Ectodermal cell (in vitro differentiated cells): ENCODE data around the gene IFITM1. TPM values are rescaled to one million over a fixed set of nuclear protein-coding genes. Genes with fewer than 3 reads are reported as not detected.
"Not testable (repeated sequence)": the region's sequence is repeated elsewhere in the genome, so short reads cannot be mapped to it uniquely, and the experiment has no call there.

ENCODE experiments used
- H3K27ac ChIP-seq: 2 replicates; pipeline ENCODE4 v1.7.0; 2013; ENCODE audit warnings: mild to moderate bottlenecking, low read depth, low read length; ENCODE audit not compliant: insufficient read depth, poor library complexity, severe bottlenecking
- H3K27me3 ChIP-seq: 2 replicates; pipeline ENCODE4 v1.7.0; 2013; ENCODE audit warnings: mild to moderate bottlenecking, low read length; ENCODE audit not compliant: insufficient read depth, control insufficient read depth, poor library complexity, severe bottlenecking
- H3K36me3 ChIP-seq: one replicate; pipeline ENCODE4 v1.7.0; 2013; ENCODE audit warnings: low read length; ENCODE audit not compliant: control insufficient read depth, insufficient read depth
- H3K4me1 ChIP-seq: one replicate; pipeline ENCODE4 v1.7.0; 2013; ENCODE audit warnings: low read length; ENCODE audit not compliant: control insufficient read depth, insufficient read depth
- H3K4me3 ChIP-seq: 2 replicates; pipeline ENCODE4 v1.7.0; 2013; ENCODE audit warnings: low read depth, low read length, control low read depth; ENCODE audit not compliant: insufficient read depth
- H3K9me3 ChIP-seq: 2 replicates; pipeline ENCODE4 v1.7.0; 2013; ENCODE audit warnings: mild to moderate bottlenecking, low read length, moderate library complexity; ENCODE audit not compliant: control insufficient read depth
- WGBS, 2 experiments: methylation state at CpG; one replicate each; pipeline ENCODE4 v1.1.7; 2013; ENCODE audit warnings: missing lambda C conversion rate in 2 of 2; 5-methylcytosine and 5-hydroxymethylcytosine counted together
- polyA plus RNA-seq, 4 experiments: library from polyadenylated mRNA; stranded (reverse); fragments of 50-300 nt; gene quantifications; one replicate each; pipeline ENCODE4 v1.2.3, GENCODE V29; 2013

The IFITM1 gene
- polyA plus RNA-seq (2013, experiment 1 of 4): 30.5 TPM
- 32.4 TPM for polyA plus RNA-seq (2013, experiment 2 of 4)
- 43.7 TPM for polyA plus RNA-seq (2013, experiment 3 of 4)
- 50.2 TPM for polyA plus RNA-seq (2013, experiment 4 of 4)

GRCh38 chr11:313787-314553 is at the start of gene IFITM1:
Gene IFITM1, plus strand, starts transcription at chr11:314040. Its CDS starts 131 bp downstream, at chr11:314171.
- Histone ChIP-seq H3K9me3 (no peaks in the 10 kb centered on the region), H3K27me3 (peaks cover 57% of the 10 kb centered on the region), H3K27ac (no peak within 1 kb of the TSS), H3K4me1 (peaks cover 40% of the 10 kb centered on the region), H3K4me3 (peak within 1 kb of the TSS; percentile 28), H3K36me3 (no peaks in the 10 kb centered on the region)
- 9 to 13% methylated on average over 18 of the region's 18 CpGs for WGBS, 2 experiments

DNA sequence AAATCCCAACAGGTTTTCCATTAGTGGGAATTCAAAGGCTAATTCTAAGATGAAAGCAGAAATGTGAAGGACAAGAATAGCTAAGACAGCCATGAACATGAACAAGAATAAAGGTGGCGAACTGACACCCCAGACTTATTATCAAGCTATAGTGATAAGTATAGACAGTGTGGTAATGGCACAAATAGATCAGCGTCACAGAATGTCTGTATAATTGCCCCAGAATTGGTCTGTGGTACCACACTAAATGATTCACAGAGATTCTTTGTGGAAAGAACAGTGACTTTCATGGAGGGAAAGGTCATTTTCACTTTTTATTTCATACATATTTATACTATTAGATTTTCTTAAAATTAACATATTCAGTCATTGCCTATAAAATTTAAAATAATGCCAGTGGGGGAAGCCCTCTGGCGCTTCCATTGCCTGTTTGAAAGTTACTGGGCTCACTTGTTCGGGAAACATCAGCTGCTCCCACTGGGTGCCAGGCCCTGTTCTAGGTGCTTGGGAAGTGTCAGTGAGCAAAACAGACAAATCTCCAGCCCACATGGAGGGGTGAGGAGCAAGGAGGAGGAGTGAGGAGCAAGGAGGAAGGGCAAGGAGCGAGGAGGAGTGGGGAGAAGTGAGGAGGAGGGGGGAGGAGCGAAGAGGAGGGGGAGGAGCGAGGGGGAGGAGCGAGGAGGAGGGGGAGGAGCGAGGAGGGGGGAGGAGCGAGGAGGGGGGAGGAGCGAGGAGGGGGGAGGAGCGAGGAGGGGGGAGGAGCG is 47.0 kb upstream of the IFITM1 start:
- no peaks in the 10 kb centered on the region for H3K27me3 ChIP-seq
- no peaks in the 10 kb centered on the region for H3K4me1 ChIP-seq
- H3K36me3 ChIP-seq: no peaks in the 10 kb centered on the region
- no peak overlapping the region for H3K4me3 ChIP-seq
- WGBS, 2 experiments: 98 to 99% methylated on average over 4 of the region's 13 CpGs
- H3K9me3 ChIP-seq: no peaks in the 10 kb centered on the region
- no peak overlapping the region for H3K27ac ChIP-seq

DNA sequence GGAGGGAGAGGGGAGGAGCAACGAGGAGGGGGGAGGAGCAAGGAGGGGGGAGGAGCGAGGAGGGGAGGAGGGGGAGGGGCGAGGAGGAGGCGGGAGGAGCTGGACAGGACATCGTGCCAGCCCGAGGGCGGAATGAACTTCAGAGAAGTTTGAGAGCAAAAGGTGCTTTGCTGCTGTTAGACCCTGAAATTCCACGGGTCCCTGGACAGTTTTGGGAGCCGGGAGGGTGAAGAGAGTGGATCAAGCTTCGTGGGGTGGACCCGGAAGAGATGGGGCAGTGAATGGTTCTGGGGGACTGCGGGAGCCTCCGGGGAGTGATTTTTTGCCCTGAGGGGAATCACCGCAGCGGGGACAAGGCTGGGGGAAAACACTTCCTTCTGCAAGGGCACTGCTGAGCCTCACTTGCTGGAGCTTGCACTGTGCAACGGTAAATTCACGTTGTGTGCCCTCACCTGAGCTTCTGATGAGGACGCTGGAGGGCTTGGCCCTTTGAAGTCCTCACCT is 46.3 kb upstream of the IFITM1 start:
- H3K36me3 ChIP-seq: no peaks in the 10 kb centered on the region
- WGBS, 2 experiments: 83% methylated on average over 17 of the region's 18 CpGs
- H3K27me3 ChIP-seq: no peaks in the 10 kb centered on the region
- no peak overlapping the region for H3K27ac ChIP-seq
- no peak overlapping the region for H3K4me3 ChIP-seq
- H3K4me1 ChIP-seq: no peaks in the 10 kb centered on the region
- no peaks in the 10 kb centered on the region for H3K9me3 ChIP-seq

DNA sequence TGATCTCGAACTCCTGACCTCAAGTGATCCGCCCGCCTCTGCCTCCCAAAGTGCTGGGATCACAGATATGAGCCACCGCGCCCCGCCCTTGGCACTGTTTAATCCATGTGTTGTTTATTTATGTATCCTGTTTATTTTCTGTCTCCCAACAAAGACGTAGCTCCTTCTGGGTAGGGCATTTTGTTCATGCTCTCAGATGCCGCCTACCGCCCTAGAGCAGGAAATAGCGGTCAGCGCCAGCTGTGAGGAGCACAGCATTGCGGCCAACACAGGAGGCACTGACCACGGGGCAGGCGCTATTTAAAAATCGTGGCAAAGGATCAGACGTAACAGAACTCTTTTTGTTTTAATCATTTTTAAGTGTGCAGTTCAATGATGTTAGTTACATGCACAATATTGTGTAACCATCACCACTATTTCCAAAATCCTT is 45.1 kb upstream of the IFITM1 start:
- not testable (repeated sequence) for H3K27ac ChIP-seq, H3K36me3 ChIP-seq, H3K9me3 ChIP-seq, H3K4me3 ChIP-seq, H3K27me3 ChIP-seq, H3K4me1 ChIP-seq
- 88 to 90% methylated on average over 16 of the region's 16 CpGs for WGBS, 2 experiments

GRCh38 chr11:269146-269890 is 44.5 kb upstream of the IFITM1 start:
- H3K9me3 ChIP-seq: no peaks in the 10 kb centered on the region
- H3K27ac ChIP-seq: no peak overlapping the region
- H3K4me3 ChIP-seq: no peak overlapping the region
- WGBS, 2 experiments: 77 to 78% methylated on average over 20 to 21 of the region's 21 CpGs
- no peaks in the 10 kb centered on the region for H3K4me1 ChIP-seq
- H3K36me3 ChIP-seq: no peaks in the 10 kb centered on the region
- no peaks in the 10 kb centered on the region for H3K27me3 ChIP-seq

DNA sequence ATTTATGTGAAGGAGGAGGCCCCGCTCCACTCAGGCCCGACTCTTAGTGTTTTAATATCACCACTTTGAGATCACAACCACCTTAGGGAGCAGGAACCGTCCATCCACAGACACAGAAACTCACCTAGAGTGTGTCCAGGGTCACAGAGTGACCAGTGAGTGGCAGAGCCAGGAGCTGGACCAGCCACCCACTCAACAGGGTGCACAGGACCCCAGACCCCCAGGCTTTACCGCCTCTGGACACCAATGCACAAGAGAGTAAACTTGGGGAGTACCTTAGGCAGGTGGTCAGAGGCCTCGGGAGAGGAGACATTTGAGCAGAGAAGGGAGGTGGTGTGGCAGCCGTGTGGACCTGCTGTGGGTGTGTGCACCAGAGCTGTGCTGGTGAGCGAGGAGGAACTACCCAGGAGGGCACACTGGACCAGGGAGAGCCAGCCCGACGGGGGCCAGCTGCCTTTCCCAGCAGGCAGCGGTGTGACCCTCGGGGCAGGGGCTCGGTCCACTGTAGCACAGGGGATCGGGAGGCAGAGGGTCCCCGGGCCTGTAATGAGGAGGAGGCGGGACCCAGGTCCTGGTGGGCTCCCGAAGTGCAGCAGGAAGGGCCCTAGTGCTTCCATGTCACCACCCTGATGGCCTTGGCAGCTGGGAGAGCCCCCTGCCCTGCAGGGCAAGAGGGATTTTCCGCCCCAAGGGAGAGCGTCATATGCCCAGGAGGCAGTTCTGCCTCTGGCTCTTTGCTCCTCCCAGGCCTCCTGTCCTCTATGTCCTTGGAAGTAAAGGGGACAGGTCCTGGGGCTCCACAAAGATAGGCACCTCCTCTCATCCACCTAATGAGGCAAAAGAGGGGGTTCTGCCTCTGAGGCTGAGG is 43.2 kb upstream of the IFITM1 start:
- 87 to 88% methylated on average over 18 of the region's 18 CpGs for WGBS, 2 experiments

DNA sequence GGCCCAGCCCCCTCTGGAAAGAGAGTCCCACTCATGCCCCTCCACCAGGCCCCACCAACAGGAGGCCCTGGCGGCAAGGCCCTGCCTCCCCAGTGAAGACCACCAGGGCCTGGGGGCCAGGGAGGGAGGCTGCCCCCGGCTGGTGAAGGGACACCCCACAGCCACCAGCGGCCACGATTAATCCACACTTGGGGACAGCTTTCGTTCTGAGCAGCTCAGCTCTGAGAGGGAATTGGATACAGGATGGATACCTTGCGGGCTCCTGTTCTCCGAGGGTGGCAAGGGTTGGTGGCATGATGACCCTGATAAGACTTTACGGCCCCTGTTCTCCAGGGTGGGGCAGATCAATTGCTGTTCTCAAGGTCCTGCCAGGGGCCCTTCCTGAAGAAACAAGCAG is 42.5 kb upstream of the IFITM1 start:
- no peak overlapping the region for H3K27ac ChIP-seq
- no peak overlapping the region for H3K4me3 ChIP-seq
- H3K27me3 ChIP-seq: no peaks in the 10 kb centered on the region
- 92 to 96% methylated on average over 8 of the region's 8 CpGs for WGBS, 2 experiments
- H3K9me3 ChIP-seq: no peaks in the 10 kb centered on the region
- H3K4me1 ChIP-seq: no peaks in the 10 kb centered on the region
- no peaks in the 10 kb centered on the region for H3K36me3 ChIP-seq

More for the DNA sequence above, 43.2 kb upstream of the IFITM1 start:
- Histone ChIP-seq H3K9me3 (no peaks in the 10 kb centered on the region), H3K4me3 (no peak overlapping the region), H3K4me1 (no peaks in the 10 kb centered on the region), H3K27ac (no peak overlapping the region), H3K27me3 (no peaks in the 10 kb centered on the region), H3K36me3 (no peaks in the 10 kb centered on the region)

DNA sequence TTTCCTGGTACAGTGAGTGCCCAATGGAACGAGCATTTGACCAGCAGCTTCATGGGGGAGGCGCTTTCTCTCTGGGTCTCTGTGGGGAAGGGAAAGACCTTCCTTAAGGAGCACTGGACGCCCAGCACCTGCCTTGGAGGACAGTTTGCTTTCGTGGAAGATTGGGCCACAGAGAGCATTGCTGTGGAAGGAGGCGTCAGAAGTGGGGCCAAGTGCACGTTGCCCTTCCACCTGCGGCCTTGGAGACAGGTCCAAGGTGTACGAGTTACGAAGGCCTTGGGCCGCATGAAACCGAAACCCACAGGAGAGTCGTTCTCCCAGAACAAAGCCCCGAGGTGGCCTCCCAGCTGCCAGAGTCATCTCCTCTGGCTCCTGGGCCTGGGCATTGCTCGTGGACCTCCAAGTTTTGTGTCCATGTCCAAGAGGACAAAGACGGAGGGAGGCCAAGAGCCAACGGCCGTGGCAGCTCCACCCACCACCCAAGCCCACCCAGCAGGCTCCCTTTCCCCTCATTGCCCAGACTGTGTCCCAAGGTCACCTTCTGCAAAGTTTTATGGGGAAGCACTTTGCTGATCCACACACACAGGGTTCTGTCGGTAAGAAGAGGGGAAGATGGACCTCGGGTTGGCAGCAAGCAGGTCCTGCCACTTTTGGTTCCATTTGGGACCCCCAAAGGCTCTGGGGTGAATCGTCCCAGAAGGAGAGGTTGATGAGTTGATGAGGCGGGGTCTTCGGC is 41.5 kb upstream of the IFITM1 start:
- H3K27me3 ChIP-seq: no peaks in the 10 kb centered on the region
- H3K27ac ChIP-seq: no peak overlapping the region
- H3K4me1 ChIP-seq: no peaks in the 10 kb centered on the region
- H3K4me3 ChIP-seq: no peak overlapping the region
- no peaks in the 10 kb centered on the region for H3K9me3 ChIP-seq
- WGBS, 2 experiments: 92 to 93% methylated on average over 22 of the region's 22 CpGs
- no peaks in the 10 kb centered on the region for H3K36me3 ChIP-seq

DNA sequence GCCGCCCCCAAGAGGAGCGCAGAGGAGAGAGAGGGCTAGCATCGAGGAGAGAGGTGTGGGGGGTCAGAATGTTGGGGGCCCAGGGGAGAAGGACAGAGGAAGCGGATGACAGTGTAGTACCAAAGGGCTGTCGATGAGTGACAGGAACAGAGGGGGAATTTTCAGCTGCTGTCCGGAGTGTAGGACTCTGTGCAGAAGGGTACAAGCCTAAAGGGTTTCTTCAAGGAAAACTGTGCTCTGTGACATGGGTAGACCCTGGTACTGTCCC is 41.0 kb upstream of the IFITM1 start:
- Histone ChIP-seq H3K4me1 (no peaks in the 10 kb centered on the region), H3K36me3 (no peaks in the 10 kb centered on the region), H3K9me3 (no peaks in the 10 kb centered on the region), H3K27me3 (peaks cover under 1% of the 10 kb centered on the region), H3K4me3 (no peak overlapping the region), H3K27ac (no peak overlapping the region)
- 94 to 95% methylated on average over 6 of the region's 6 CpGs for WGBS, 2 experiments
